Endothelial cell of umbilical vein (primary cell): Measurements from ENCODE around the gene PRSS57. TPM values are rescaled to one million over a fixed set of nuclear protein-coding genes. Genes with fewer than 3 reads are reported as not detected.

Experiments used
- BruUV-seq: library from RNA; stranded (reverse); fragments of 400-500 nt; replicated peaks from 2 replicates; lab custom pipeline; 2021; lab: Mats Ljungman, UMichigan
- CTCF ChIA-PET: fragments of 300-600, 350-600 bp; sonication (Branson Sonifier 250); formaldehyde crosslinking; loops from one replicate; lab custom pipeline; 2021; ENCODE audit warnings: antibody characterized with exemption, inconsistent platforms; lab: Charles Lee
- POLR2A ChIA-PET: fragments of 300-600, 350-600 bp; sonication (Branson Sonifier 250); formaldehyde crosslinking; loops from one replicate; lab custom pipeline; 2021; ENCODE audit warnings: antibody characterized with exemption, inconsistent platforms; lab: Charles Lee
- DNase-seq: peaks from one replicate; pipeline ENCODE4 v3.0.0-alpha.2; 2011; ENCODE audit warnings: low read depth, low spot score
- FAIRE-seq: peaks from 2 replicates; lab custom pipeline; 2011; peaks lifted over from hg19 to GRCh38; lab: Jason Lieb, UNC
- H2AFZ ChIP-seq: 2 replicates; pipeline ENCODE4 v1.6.0; 2012; ENCODE audit warnings: low read depth, low read length, control low read depth, inconsistent platforms
- H3K27ac ChIP-seq: 2 replicates; pipeline ENCODE4 v1.5.1; 2011; ENCODE audit warnings: low read depth, mild to moderate bottlenecking, control low read depth, low read length, moderate library complexity; ENCODE audit not compliant: insufficient read depth
- H3K27me3 ChIP-seq, 2 experiments: 2 replicates each; pipeline versions ENCODE4 v1.6.0 to v1.6.1; 2011; ENCODE audit warnings: low read length in 2 of 2, mixed read lengths in 1 of 2; ENCODE audit not compliant: control insufficient read depth in 2 of 2, insufficient read depth in 2 of 2
- H3K36me3 ChIP-seq, 2 experiments: 2 replicates in 1 of 2; 3 replicates in 1 of 2; pipeline ENCODE4 v1.5.1; 2011; ENCODE audit warnings: low read length in 2 of 2, mild to moderate bottlenecking in 1 of 2, moderate library complexity in 1 of 2; ENCODE audit not compliant: control insufficient read depth in 2 of 2, insufficient read depth in 2 of 2; ENCODE audit errors: extremely low read depth in 1 of 2
- H3K4me1 ChIP-seq: 3 replicates; pipeline ENCODE4 v1.5.1; 2011; ENCODE audit warnings: mild to moderate bottlenecking, low read length; ENCODE audit not compliant: control insufficient read depth, insufficient read depth; ENCODE audit errors: extremely low read depth
- H3K4me2 ChIP-seq: 2 replicates; pipeline ENCODE4 v1.6.1; 2011; ENCODE audit warnings: low read length, control low read depth, mixed read lengths; ENCODE audit not compliant: insufficient read depth
- H3K4me3 ChIP-seq, 3 experiments: fragments of 200-600 bp in 1 of 3; sonication (generic), shearing (Covaris generic) in 1 of 3; replicated peaks in 1 of 3; 2 replicates each; pipeline ENCODE4 v1.5.1; 2011 to 2016; ENCODE audit warnings: control low read depth in 3 of 3, low read length in 3 of 3, mild to moderate bottlenecking in 2 of 3, inconsistent platforms in 1 of 3, low read depth in 1 of 3, moderate library complexity in 1 of 3; ENCODE audit not compliant: insufficient read depth in 1 of 3
- H3K79me2 ChIP-seq: 2 replicates; pipeline ENCODE4 v1.6.0; 2012; ENCODE audit warnings: low read length, inconsistent platforms; ENCODE audit not compliant: control insufficient read depth, insufficient read depth
- H3K9ac ChIP-seq: replicated peaks from 2 replicates; pipeline ENCODE3; 2011; ENCODE audit warnings: low read length, control low read depth; ENCODE audit not compliant: insufficient read depth; ENCODE audit errors: extremely low read depth
- H3K9me1 ChIP-seq: replicated peaks from 3 replicates; pipeline ENCODE4 v1.6.0; 2011; ENCODE audit warnings: mild to moderate bottlenecking, low read length; ENCODE audit not compliant: control insufficient read depth, insufficient read depth; ENCODE audit errors: extremely low read depth
- H3K9me3 ChIP-seq: replicated peaks from 2 replicates; pipeline ENCODE4 v1.5.1; 2012; ENCODE audit warnings: low read length, inconsistent platforms; ENCODE audit not compliant: control insufficient read depth, insufficient read depth
- H4K20me1 ChIP-seq: replicated peaks from 2 replicates; pipeline ENCODE3; 2011; ENCODE audit warnings: mild to moderate bottlenecking, low read length; ENCODE audit not compliant: control insufficient read depth, insufficient read depth; ENCODE audit errors: extremely low read depth
- EZH2 ChIP-seq: IDR thresholded peaks from 2 replicates; pipeline ENCODE4 v1.6.1; 2012; ENCODE audit warnings: borderline replicate concordance, low read depth, mild to moderate bottlenecking, moderate library complexity, low read length, inconsistent platforms; ENCODE audit not compliant: severe bottlenecking
- FOS ChIP-seq: IDR thresholded peaks from 2 replicates; pipeline ENCODE4 v1.6.1; 2011; ENCODE audit warnings: mild to moderate bottlenecking, low read length, moderate library complexity, borderline replicate concordance; ENCODE audit not compliant: insufficient read depth
- GATA2 ChIP-seq: IDR thresholded peaks from 2 replicates; pipeline ENCODE4 v1.7.0; 2011; ENCODE audit warnings: low read depth, mild to moderate bottlenecking, moderate library complexity, mixed read lengths, low read length; ENCODE audit not compliant: insufficient read length, insufficient read depth
- JUN ChIP-seq: IDR thresholded peaks from 2 replicates; pipeline ENCODE4 v1.6.1; 2011; ENCODE audit warnings: borderline replicate concordance, low read depth; ENCODE audit not compliant: insufficient read length, insufficient read depth
- MAX ChIP-seq: IDR thresholded peaks from 2 replicates; pipeline ENCODE4 v1.6.1; 2011; ENCODE audit not compliant: insufficient read depth, insufficient read length
- MYC ChIP-seq: IDR thresholded peaks from one replicate; pipeline ENCODE4 v1.6.1; 2011; ENCODE audit warnings: mild to moderate bottlenecking, low read depth, low read length
- POLR2A ChIP-seq: IDR thresholded peaks from 2 replicates; pipeline ENCODE4 v1.6.1; 2012; ENCODE audit warnings: low read depth, mild to moderate bottlenecking, control low read depth, low read length
- POLR2AphosphoS5 ChIP-seq: IDR thresholded peaks from 2 replicates; pipeline ENCODE4 v1.6.1; 2012; ENCODE audit warnings: low read depth, mild to moderate bottlenecking, control low read depth, low read length, moderate library complexity; ENCODE audit not compliant: insufficient read depth
- dilution Hi-C: fragments of 300-500 bp; cut with MboI; formaldehyde crosslinking; loops from one replicate; pipeline ENCODE4 v1.15.0; 2019; ENCODE audit warnings: low sequenced_read_pairs; ENCODE audit not compliant: extremely low pct_ligation_motif_present
- intact Hi-C: fragments of 100-400 bp; cut with micrococcal nuclease; formaldehyde crosslinking; loops from one replicate; pipeline ENCODE4 v1.10.0; 2022
- polyA plus RNA-seq, 4 experiments: library from polyadenylated mRNA; depleted of rRNA in 3 of 4; stranded (reverse) in 3 of 4; unstranded in 1 of 4; fragments of >200 nt; gene quantifications; 2 replicates each; pipeline versions ENCODE4 v1.2.1 to v1.2.3, GENCODE V29; 2011 to 2012; ENCODE audit warnings: missing spikeins in 1 of 4
- total RNA-seq: library from RNA; stranded (reverse); gene quantifications from 2 replicates; pipeline ENCODE4 v1.2.3, GENCODE V29; 2021
- TF ChIP-seq, protein P1 (sequence below), 2 donors: IDR thresholded peaks; 1 replicate in 1 of 2; 2 replicates in 1 of 2; pipeline ENCODE4 v1.5.1; 2011; ENCODE audit warnings: low read length in 2 of 2, mild to moderate bottlenecking in 2 of 2, moderate library complexity in 2 of 2, control low read depth in 1 of 2, inconsistent platforms in 1 of 2, low read depth in 1 of 2; ENCODE audit not compliant: insufficient read depth in 1 of 2; ENCODE audit errors: extremely low read depth in 1 of 2

Gene PRSS57
- total and polyA plus RNA-seq, 2 donors (not counting 3 experiments of a cell fraction or from before 2014, with no cell fraction given) = not detected

DNA sequence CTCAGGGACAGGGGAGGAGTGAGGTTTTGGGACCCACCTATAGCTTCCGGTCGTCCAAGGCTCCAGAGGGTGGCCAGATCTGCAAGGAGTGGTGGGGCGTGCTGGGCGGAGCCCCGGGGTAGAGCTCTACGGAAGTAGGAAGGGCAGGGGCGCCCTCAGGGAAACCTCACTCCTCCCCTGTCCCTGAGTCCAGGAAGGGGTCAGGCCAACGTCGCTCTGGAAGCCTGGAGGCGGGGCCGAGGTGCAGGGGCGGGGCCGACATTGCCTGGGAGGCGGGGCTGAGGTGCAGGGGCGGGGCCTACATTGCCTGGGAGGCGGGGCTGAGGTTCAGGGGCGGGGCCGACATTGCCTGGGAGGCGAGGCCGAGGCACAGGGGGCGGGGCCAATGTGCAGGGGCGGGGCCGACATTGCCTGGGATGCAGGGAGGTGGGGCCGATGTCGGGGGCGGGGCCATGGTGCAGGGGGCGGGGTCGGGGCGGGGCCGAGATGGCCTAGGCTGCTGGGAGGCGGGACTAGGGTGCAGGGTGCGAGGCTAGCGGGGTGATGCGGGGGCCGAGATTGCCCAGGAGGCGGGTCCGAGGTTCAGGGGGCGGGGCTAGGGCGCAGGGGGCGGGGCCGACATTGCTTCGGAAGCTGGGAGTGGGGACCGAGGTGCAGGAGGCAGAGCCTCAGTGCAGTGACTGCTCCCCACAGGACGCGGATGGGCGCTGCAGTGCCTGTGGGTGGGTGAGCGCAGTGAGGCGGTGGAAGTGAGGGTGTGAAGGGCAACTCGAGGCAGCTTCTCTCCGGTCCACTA is 8.6 kb upstream of the PRSS57 start:
- Histone ChIP-seq H3K27ac (no peak overlapping the region), H3K4me1 (peaks cover 3% of the 10 kb centered on the region), H3K79me2 (no peaks in the 10 kb centered on the region), H3K4me2 (no peak overlapping the region), H3K4me3 (no peak overlapping the region), H2AFZ (peak overlapping the region; percentile 64), H3K9ac (no peak overlapping the region), H3K9me3 (no peaks in the 10 kb centered on the region), H3K9me1 (no peaks in the 10 kb centered on the region), H3K27me3 (peaks cover 0 to 3% of the 10 kb centered on the region in 2 experiments), H3K36me3 (no peaks in the 10 kb centered on the region), H4K20me1 (no peaks in the 10 kb centered on the region)
- TF ChIP-seq, protein P1, sequence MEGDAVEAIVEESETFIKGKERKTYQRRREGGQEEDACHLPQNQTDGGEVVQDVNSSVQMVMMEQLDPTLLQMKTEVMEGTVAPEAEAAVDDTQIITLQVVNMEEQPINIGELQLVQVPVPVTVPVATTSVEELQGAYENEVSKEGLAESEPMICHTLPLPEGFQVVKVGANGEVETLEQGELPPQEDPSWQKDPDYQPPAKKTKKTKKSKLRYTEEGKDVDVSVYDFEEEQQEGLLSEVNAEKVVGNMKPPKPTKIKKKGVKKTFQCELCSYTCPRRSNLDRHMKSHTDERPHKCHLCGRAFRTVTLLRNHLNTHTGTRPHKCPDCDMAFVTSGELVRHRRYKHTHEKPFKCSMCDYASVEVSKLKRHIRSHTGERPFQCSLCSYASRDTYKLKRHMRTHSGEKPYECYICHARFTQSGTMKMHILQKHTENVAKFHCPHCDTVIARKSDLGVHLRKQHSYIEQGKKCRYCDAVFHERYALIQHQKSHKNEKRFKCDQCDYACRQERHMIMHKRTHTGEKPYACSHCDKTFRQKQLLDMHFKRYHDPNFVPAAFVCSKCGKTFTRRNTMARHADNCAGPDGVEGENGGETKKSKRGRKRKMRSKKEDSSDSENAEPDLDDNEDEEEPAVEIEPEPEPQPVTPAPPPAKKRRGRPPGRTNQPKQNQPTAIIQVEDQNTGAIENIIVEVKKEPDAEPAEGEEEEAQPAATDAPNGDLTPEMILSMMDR (IDR thresholded peaks at IDR 0.05; ENCODE audit: extremely low read depth in 1 of 2, insufficient read depth in 1 of 2, low read depth in 1 of 2, low read length in 2 of 2) = no peak
- no peak for TF ChIP-seq JUN
- no peak for TF ChIP-seq MAX
- TF ChIP-seq MYC = no peak
- no peak for TF ChIP-seq EZH2
- TF ChIP-seq FOS = no peak
- no peak for TF ChIP-seq POLR2A
- no peak for TF ChIP-seq GATA2
- no peak for TF ChIP-seq POLR2AphosphoS5
- intact Hi-C loops (loop anchor here (1.0 kb wide), 1 partner anchor 24 kb away; no protein-coding TSS in a partner anchor), dilution Hi-C loops (no loop called here)
- peak; percentile 73 for FAIRE-seq
- CTCF ChIA-PET = interaction anchor here (1.0 to 1.4 kb wide), 3 partner anchors 23 to 30 kb away, joined by 5 to 7 read pairs (median 6); no protein-coding TSS in a partner anchor
- POLR2A ChIA-PET = no interaction called here
- peak; percentile 22 for DNase-seq
- BruUV-seq = no TSS peak
